GM12878 (cell line): Measurements from ENCODE around the gene LGALS3BP. TPM values are rescaled to one million over a fixed set of nuclear protein-coding genes. Genes with fewer than 3 reads are reported as not detected.

Experiments
- ATAC-seq: fragments of 200-7000 bp; cut with Tn5 transposase; 3 replicates; pipeline ENCODE4 v1.9.1; 2020; ENCODE audit warnings: mild to moderate bottlenecking, moderate library complexity
- BruUV-seq: library from RNA; stranded (reverse); fragments of 400-500 nt; replicated peaks from 2 replicates; lab custom pipeline; 2021; lab: Mats Ljungman, UMichigan
- CTCF ChIA-PET: fragments of 300-600 bp; sonication (Branson Sonifier 250); formaldehyde crosslinking; extraction: SDS; loops from one replicate; lab custom pipeline; 2021; ENCODE audit warnings: inconsistent platforms; lab: Yijun Ruan, JAX
- POLR2A ChIA-PET: fragments of 350-600 bp; formaldehyde crosslinking; extraction: SDS; loops from one replicate; lab custom pipeline; 2021; ENCODE audit warnings: inconsistent platforms; lab: Charles Lee
- RAD21 ChIA-PET: fragments of 300-600 bp; sonication (Branson Sonifier 250); formaldehyde crosslinking; loops from one replicate; lab custom pipeline; 2023; ENCODE audit warnings: antibody characterized with exemption; ENCODE audit not compliant: unreplicated experiment; lab: Charles Lee
- SMC1A ChIA-PET: fragments of 300-600 bp; sonication (Branson Sonifier 250); formaldehyde crosslinking; loops from one replicate; lab custom pipeline; 2023; ENCODE audit not compliant: unreplicated experiment, uncharacterized antibody; lab: Charles Lee
- DNase-seq: peaks from one replicate; pipeline ENCODE4 v3.0.0-alpha.2; 2011; ENCODE audit warnings: low read depth, low spot score
- FAIRE-seq: peaks from 3 replicates; lab custom pipeline; 2011; peaks lifted over from hg19 to GRCh38; lab: Jason Lieb, UNC
- H2AFZ ChIP-seq: 2 replicates; pipeline ENCODE4 v1.6.0; 2011; ENCODE audit warnings: low read depth, low read length, control low read depth; ENCODE audit not compliant: control insufficient read depth
- H3K27ac ChIP-seq: 2 replicates; pipeline ENCODE4 v1.5.1; 2011; ENCODE audit warnings: control low read depth; ENCODE audit not compliant: control insufficient read depth, insufficient read depth
- H3K27me3 ChIP-seq, 2 experiments: replicated peaks in 1 of 2; 2 replicates each; pipeline versions ENCODE4 v1.6.0 to v1.6.1; 2011; ENCODE audit warnings: low read length in 1 of 2; ENCODE audit not compliant: control insufficient read depth in 2 of 2, insufficient read depth in 2 of 2
- H3K36me3 ChIP-seq, 2 experiments: 2 replicates each; pipeline ENCODE4 v1.5.1; 2011; ENCODE audit warnings: low read length in 1 of 2; ENCODE audit not compliant: control insufficient read depth in 2 of 2, insufficient read depth in 2 of 2
- H3K4me1 ChIP-seq: 2 replicates; pipeline ENCODE4 v1.6.1; 2011; ENCODE audit warnings: mild to moderate bottlenecking, low read length, moderate library complexity, mixed read lengths; ENCODE audit not compliant: control insufficient read depth, insufficient read depth
- H3K4me2 ChIP-seq: 2 replicates; pipeline ENCODE4 v1.6.0; 2011; ENCODE audit warnings: control low read depth; ENCODE audit not compliant: control insufficient read depth, insufficient read depth
- H3K4me3 ChIP-seq: fragments of 200-600 bp; sonication (generic); 2 replicates; pipeline ENCODE4 v1.5.1; 2016
- H3K79me2 ChIP-seq: 2 replicates; pipeline ENCODE4 v1.6.0; 2011; ENCODE audit warnings: low read length; ENCODE audit not compliant: control insufficient read depth, insufficient read depth
- H3K9ac ChIP-seq: 2 replicates; pipeline ENCODE4 v1.8.0; 2011; ENCODE audit warnings: low read length, control low read depth, mixed read lengths; ENCODE audit not compliant: control insufficient read depth, insufficient read depth
- H3K9me3 ChIP-seq: replicated peaks from 3 replicates; pipeline ENCODE4 v1.5.1; 2011; ENCODE audit warnings: mild to moderate bottlenecking, low read length; ENCODE audit not compliant: control insufficient read depth, insufficient read depth
- H4K20me1 ChIP-seq: 2 replicates; pipeline ENCODE4 v1.6.0; 2011; ENCODE audit not compliant: control insufficient read depth, insufficient read depth
- CTCF ChIP-seq, 3 experiments: IDR thresholded peaks in 2 of 3; conservative IDR thresholded peaks in 1 of 3; 2 replicates each; pipeline ENCODE4 v1.5.1; 2011; ENCODE audit warnings: low read depth in 3 of 3, low read length in 3 of 3, mild to moderate bottlenecking in 3 of 3, control low read depth in 2 of 3, moderate library complexity in 2 of 3, inconsistent platforms in 1 of 3, mixed read lengths in 1 of 3; ENCODE audit not compliant: control insufficient read depth in 2 of 3, insufficient read depth in 1 of 3; ENCODE audit errors: extremely low read depth in 1 of 3
- MLLT1 ChIP-seq: fragments of 450-650 bp; IDR thresholded peaks from 2 replicates; pipeline ENCODE4 v1.6.1; 2016; ENCODE audit warnings: mild to moderate bottlenecking
- POLR2A ChIP-seq: IDR thresholded peaks from 2 replicates; pipeline ENCODE4 v1.6.1; 2011; ENCODE audit warnings: low read depth, mild to moderate bottlenecking, low read length
- RELA ChIP-seq: fragments of 450-650 bp; IDR thresholded peaks from 2 replicates; pipeline ENCODE4 v1.8.0; 2014; ENCODE audit warnings: borderline replicate concordance; ENCODE audit not compliant: partially characterized antibody
- ZBTB33 ChIP-seq: fragments of 450-650 bp; IDR thresholded peaks from 2 replicates; pipeline ENCODE4 v1.6.1; 2017; ENCODE audit warnings: mild to moderate bottlenecking
- WGBS: methylation state at CpG from one replicate; pipeline ENCODE4 v1.1.6; 2016; ENCODE audit warnings: low lambda C conversion rate; ENCODE audit not compliant: insufficient replicate concordance, insufficient coverage; ENCODE audit errors: missing lambda C conversion rate; 5-methylcytosine and 5-hydroxymethylcytosine counted together
- in situ Hi-C: fragments of 300-500 bp; cut with MboI; formaldehyde crosslinking; loops from 9 replicates; pipeline ENCODE4 v1.14.3; 2018; ENCODE audit warnings: mixed read lengths
- intact Hi-C: fragments of 100-400 bp; cut with micrococcal nuclease; formaldehyde crosslinking; loops from one replicate; pipeline ENCODE4 v1.14.2; 2022; ENCODE audit not compliant: unreplicated experiment
- polyA plus RNA-seq, 11 experiments: library from polyadenylated mRNA; depleted of rRNA in 4 of 11; unstranded in 6 of 11; stranded (reverse) in 5 of 11; fragments of >200 nt; fragmentation: Nextera tagmentation in 4 of 11; fragmentation: Illumina TruSeq in 1 of 11; extraction: Ambion mirVana in 4 of 11; extraction: Trizol in 1 of 11; gene quantifications; 1 replicate in 1 of 11; 2 replicates in 10 of 11; pipeline versions ENCODE4 v1.2.1 to v1.2.3, GENCODE V29; 2011 to 2016; ENCODE audit warnings: inconsistent platforms in 2 of 11, missing spikeins in 2 of 11, low read depth in 1 of 11
- total RNA-seq, 4 experiments: library from RNA; depleted of rRNA in 3 of 4; stranded (reverse); fragments of >200 nt in 3 of 4; fragmentation: Illumina TruSeq in 1 of 4; extraction: Trizol in 1 of 4; gene quantifications; 2 replicates each; pipeline versions ENCODE4 v1.2.1 to v1.2.3, GENCODE V29; 2013 to 2021

LGALS3BP gene
- total and polyA plus RNA-seq, 10 of the 15 experiments (the other 5 are each of a cell fraction or from before 2014, with no cell fraction given), result 0.52 to 5.2 (median 1.9) TPM

GRCh38 chr17:78993981-78994671 lies 14.4 kb upstream of the LGALS3BP start:
- ChIA-PET CTCF (no interaction called here), POLR2A (no interaction called here), RAD21 (no interaction called here), SMC1A (no interaction called here)
- no TSS peak for BruUV-seq
- no peak for DNase-seq
- no peak overlapping the region for H3K4me3 ChIP-seq
- in situ Hi-C loops (no loop called here), intact Hi-C loops (no loop called here)
- peaks cover 5% of the 10 kb centered on the region; the same call in 1 of the 2 replicates for H4K20me1 ChIP-seq
- no peak overlapping the region for H3K9ac ChIP-seq
- no peaks in the 10 kb centered on the region for H3K79me2 ChIP-seq
- TF ChIP-seq POLR2A (0 out of 2 replicates have a peak, but pooled peaks have one; percentile 28), MLLT1 (no peak)
- no peak for FAIRE-seq
- H3K27ac ChIP-seq, result no peak overlapping the region
- no peak overlapping the region for H3K4me2 ChIP-seq
- no peaks in the 10 kb centered on the region; the same call in 2 of the 3 replicates for H3K9me3 ChIP-seq
- peaks cover 13 to 26% of the 10 kb centered on the region in 2 experiments for H3K36me3 ChIP-seq
- no peak for ATAC-seq
- no peak overlapping the region for H2AFZ ChIP-seq
- 98% methylated on average over 22 of the region's 22 CpGs for WGBS
- no peaks in the 10 kb centered on the region for H3K27me3 ChIP-seq
- H3K4me1 ChIP-seq, result no peaks in the 10 kb centered on the region

- H3K4me3 ChIP-seq, result no peak overlapping the region
- no TSS peak for BruUV-seq
- H3K4me2 ChIP-seq, result no peak overlapping the region
- peaks cover 5% of the 10 kb centered on the region; the same call in 1 of the 2 replicates for H4K20me1 ChIP-seq
- H3K36me3 ChIP-seq, result peaks cover 13 to 24% of the 10 kb centered on the region in 2 experiments
- intact Hi-C loops (no loop called here), in situ Hi-C loops (no loop called here)
- POLR2A ChIA-PET, result no interaction called here
- CTCF ChIA-PET, result no interaction called here
- H3K79me2 ChIP-seq, result no peaks in the 10 kb centered on the region
- peak; percentile 79 for ATAC-seq
- DNase-seq, result no peak
- H2AFZ ChIP-seq, result no peak overlapping the region
- no peaks in the 10 kb centered on the region; the same call in 2 of the 3 replicates for H3K9me3 ChIP-seq
- no peak overlapping the region for H3K27ac ChIP-seq
- SMC1A ChIA-PET, result no interaction called here
- H3K4me1 ChIP-seq, result no peaks in the 10 kb centered on the region
- no peak overlapping the region for H3K9ac ChIP-seq
- FAIRE-seq, result peak; percentile 13
- 89% methylated on average over 37 of the region's 49 CpGs for WGBS
- RAD21 ChIA-PET, result no interaction called here
- TF ChIP-seq MLLT1, result 0 out of 2 replicates have a peak, but pooled peaks have one; percentile 40
- TF ChIP-seq CTCF (IDR thresholded peaks at IDR 0.05 in 2 of 3, conservative IDR thresholded peaks at IDR 0.05 in 1 of 3; ENCODE audit: control insufficient read depth in 2 of 3, extremely low read depth in 1 of 3, insufficient read depth in 1 of 3, low read depth in 3 of 3, low read length in 3 of 3), result peak; percentile 42 to 72 (median 66); a peak in 5 of 6 replicates
- no peak for TF ChIP-seq RELA
- peak; percentile 75; the same call in 1 of the 2 replicates for TF ChIP-seq ZBTB33
- H3K27me3 ChIP-seq, result no peaks in the 10 kb centered on the region
These were observed 13.7 kb upstream of the LGALS3BP start for GRCh38 chr17:78993241-78993956.
